Measurements from ENCODE around the gene PTGR2.

PTGR2 gene

GRCh38 chr14:73811164-73811503 lies 40.5 kb upstream of the PTGR2 start:
- TF ChIP-seq, protein P1, sequence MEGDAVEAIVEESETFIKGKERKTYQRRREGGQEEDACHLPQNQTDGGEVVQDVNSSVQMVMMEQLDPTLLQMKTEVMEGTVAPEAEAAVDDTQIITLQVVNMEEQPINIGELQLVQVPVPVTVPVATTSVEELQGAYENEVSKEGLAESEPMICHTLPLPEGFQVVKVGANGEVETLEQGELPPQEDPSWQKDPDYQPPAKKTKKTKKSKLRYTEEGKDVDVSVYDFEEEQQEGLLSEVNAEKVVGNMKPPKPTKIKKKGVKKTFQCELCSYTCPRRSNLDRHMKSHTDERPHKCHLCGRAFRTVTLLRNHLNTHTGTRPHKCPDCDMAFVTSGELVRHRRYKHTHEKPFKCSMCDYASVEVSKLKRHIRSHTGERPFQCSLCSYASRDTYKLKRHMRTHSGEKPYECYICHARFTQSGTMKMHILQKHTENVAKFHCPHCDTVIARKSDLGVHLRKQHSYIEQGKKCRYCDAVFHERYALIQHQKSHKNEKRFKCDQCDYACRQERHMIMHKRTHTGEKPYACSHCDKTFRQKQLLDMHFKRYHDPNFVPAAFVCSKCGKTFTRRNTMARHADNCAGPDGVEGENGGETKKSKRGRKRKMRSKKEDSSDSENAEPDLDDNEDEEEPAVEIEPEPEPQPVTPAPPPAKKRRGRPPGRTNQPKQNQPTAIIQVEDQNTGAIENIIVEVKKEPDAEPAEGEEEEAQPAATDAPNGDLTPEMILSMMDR (IDR thresholded peaks at IDR 0.05; ENCODE audit: insufficient read depth, low read depth, low read length, missing control alignments) = no peak
- DNase-seq (ENCODE audit: low read depth) = no peak
- no peak overlapping the region for H3K4me3 ChIP-seq (ENCODE audit: low read length)

DNA sequence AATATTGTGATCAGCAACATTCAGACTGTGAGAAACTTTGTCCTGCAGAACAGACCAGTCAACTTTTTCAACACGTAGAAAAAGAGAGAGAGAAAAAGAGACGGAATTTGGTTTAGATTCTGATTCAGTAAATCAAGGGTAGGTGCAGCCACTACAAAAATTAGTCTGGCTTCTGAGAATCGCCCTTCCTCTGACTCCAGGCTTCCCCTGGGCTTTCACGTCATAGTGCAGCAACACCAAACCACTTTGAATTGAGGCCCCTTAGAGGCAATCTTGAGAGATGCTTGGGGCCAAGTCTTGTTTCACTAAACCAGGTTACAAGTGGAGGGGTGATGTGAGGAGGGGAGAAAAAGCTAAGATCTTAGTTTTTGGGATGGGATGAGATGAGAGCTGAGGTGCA lies 37.5 kb upstream of the PTGR2 start:
- DNase-seq (ENCODE audit: low read depth) = no peak
- no peak overlapping the region for H3K4me3 ChIP-seq (ENCODE audit: low read length)
- TF ChIP-seq, protein P1 (IDR thresholded peaks at IDR 0.05; ENCODE audit: insufficient read depth, low read depth, low read length, missing control alignments) = no peak

- H3K4me3 ChIP-seq (ENCODE audit: low read length) = no peak overlapping the region
- DNase-seq (ENCODE audit: low read depth) = no peak
- TF ChIP-seq, protein P1 (IDR thresholded peaks at IDR 0.05; ENCODE audit: insufficient read depth, low read depth, low read length, missing control alignments) = no peak
Measured at GRCh38 chr14:73815849-73816248, 35.8 kb upstream of the PTGR2 start.

DNA sequence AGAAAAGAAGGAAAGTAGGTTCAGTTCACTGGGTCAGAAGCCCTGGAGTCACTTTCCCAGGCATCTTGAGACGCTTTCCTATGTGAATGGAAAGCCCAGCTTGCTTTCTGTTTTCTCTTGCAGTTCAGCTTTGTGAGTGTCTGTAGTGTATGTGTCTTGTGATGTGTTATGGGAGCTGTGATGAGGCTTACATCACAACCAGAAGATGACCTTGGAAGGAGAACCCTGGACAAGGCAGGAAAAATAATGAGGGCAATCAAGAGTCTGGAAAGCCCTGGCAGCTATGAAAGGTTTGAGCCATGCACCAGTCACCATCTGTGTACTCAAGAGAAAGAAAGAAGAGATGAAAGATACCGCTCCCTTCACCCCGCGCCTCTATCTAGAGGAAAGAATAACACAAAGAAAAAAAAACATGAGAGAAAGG lies 35.2 kb upstream of the PTGR2 start:
- no peak overlapping the region for H3K4me3 ChIP-seq (ENCODE audit: low read length)
- DNase-seq (ENCODE audit: low read depth) = no peak
- TF ChIP-seq, protein P1 (IDR thresholded peaks at IDR 0.05; ENCODE audit: insufficient read depth, low read depth, low read length, missing control alignments) = no peak

GRCh38 chr14:73817020-73817655 lies 34.5 kb upstream of the PTGR2 start:
- TF ChIP-seq, protein P1 (IDR thresholded peaks at IDR 0.05; ENCODE audit: insufficient read depth, low read depth, low read length, missing control alignments) = no peak

DNA sequence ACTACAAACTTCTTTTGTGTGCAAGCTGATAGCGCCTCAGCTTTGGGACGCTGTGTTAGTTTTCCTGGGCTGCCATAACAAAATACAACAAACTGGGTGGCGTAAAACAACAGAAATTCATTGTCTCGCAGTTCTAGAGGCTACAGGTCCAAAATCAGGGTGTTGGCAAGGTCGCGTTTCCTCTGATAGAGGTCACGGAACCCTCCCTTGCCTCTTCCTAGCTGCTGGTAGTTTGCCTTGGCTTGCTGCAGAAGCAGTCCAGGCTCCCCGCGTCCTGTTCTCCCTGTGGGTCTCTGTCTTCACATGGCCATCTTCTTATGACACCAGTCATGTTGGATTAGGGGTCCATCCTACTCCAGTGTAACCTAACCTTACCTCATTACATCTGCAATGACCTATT lies 32.8 kb upstream of the PTGR2 start:
- TF ChIP-seq, protein P1 (IDR thresholded peaks at IDR 0.05; ENCODE audit: insufficient read depth, low read depth, low read length, missing control alignments) = no peak
- DNase-seq (ENCODE audit: low read depth) = no peak
- no peak overlapping the region for H3K4me3 ChIP-seq (ENCODE audit: low read length)

More at GRCh38 chr14:73817020-73817655, 34.5 kb upstream of the PTGR2 start:
- no peak overlapping the region for H3K4me3 ChIP-seq (ENCODE audit: low read length)
- DNase-seq (ENCODE audit: low read depth) = no peak

DNA sequence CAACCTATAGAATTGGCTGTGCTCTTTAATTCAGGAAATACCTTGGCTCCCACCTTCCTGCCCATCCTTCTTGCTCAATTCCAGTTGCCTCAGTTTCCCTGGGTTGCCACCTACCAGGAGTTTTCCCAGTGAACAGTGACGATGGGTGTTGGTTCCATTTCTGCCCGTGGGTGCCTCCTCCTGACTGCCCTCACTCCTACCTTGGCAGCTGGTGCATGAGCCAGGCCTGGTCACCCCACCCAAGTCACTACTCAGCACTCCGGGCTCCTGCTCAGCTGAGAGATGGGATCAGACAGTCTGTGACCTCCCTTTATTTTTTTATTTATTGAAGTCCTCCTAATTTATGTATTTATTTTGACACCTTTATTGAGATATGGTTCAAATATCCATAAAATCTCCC lies 31.0 kb upstream of the PTGR2 start:
- no peak overlapping the region for H3K4me3 ChIP-seq (ENCODE audit: low read length)
- TF ChIP-seq, protein P1 (IDR thresholded peaks at IDR 0.05; ENCODE audit: insufficient read depth, low read depth, low read length, missing control alignments) = no peak
- no peak for DNase-seq (ENCODE audit: low read depth)
